Esophagus (tissue), 2 donors: ENCODE data around the gene ZNRD2. TPM values are rescaled to one million over a fixed set of nuclear protein-coding genes. Genes with fewer than 3 reads are reported as not detected.

ENCODE experiments used
- H3K27ac ChIP-seq, 2 donors: one replicate each; pipeline ENCODE4 v1.5.1; 2013; ENCODE audit warnings: low read depth in 2 of 2, mild to moderate bottlenecking in 2 of 2, inconsistent platforms in 1 of 2, low read length in 1 of 2, moderate library complexity in 1 of 2
- H3K27me3 ChIP-seq, 2 donors: one replicate each; pipeline ENCODE4 v1.6.1; 2013; ENCODE audit warnings: low read length in 2 of 2, control low read depth in 1 of 2, mild to moderate bottlenecking in 1 of 2; ENCODE audit not compliant: insufficient read depth in 2 of 2, control insufficient read depth in 1 of 2
- H3K36me3 ChIP-seq, 2 donors: one replicate each; pipeline ENCODE4 v1.6.1; 2013; ENCODE audit warnings: low read length in 1 of 2; ENCODE audit not compliant: control insufficient read depth in 2 of 2, insufficient read depth in 2 of 2
- H3K4me1 ChIP-seq, 2 donors: one replicate each; pipeline ENCODE4 v1.6.1; 2013; ENCODE audit warnings: low read length in 1 of 2; ENCODE audit not compliant: control insufficient read depth in 2 of 2, insufficient read depth in 2 of 2
- H3K4me3 ChIP-seq, 2 donors: one replicate each; pipeline ENCODE4 v1.5.1; 2013; ENCODE audit warnings: low read length in 2 of 2, mild to moderate bottlenecking in 2 of 2, low read depth in 1 of 2, moderate library complexity in 1 of 2
- H3K9me3 ChIP-seq, 2 donors: one replicate each; pipeline ENCODE4 v1.6.1; 2013; ENCODE audit warnings: mild to moderate bottlenecking in 2 of 2, low read depth in 1 of 2, low read length in 1 of 2, moderate library complexity in 1 of 2; ENCODE audit not compliant: control insufficient read depth in 2 of 2, insufficient read depth in 1 of 2
- WGBS, 2 donors: extraction: QIAGEN DNeasy Blood & Tissue Kit; methylation state at CpG; one replicate each; pipeline ENCODE4 v1.1.7; 2013; 5-methylcytosine and 5-hydroxymethylcytosine counted together
- polyA plus RNA-seq, 2 donors: library from polyadenylated mRNA; stranded (reverse); fragments of 200-250 nt; gene quantifications; one replicate each; pipeline ENCODE4 v1.2.3, GENCODE V29; 2013
- donor health status: healthy with polysubstance abuse.
- donor health status: Bipolar disorder and iron deficiency.

Gene ZNRD2
- polyA plus RNA-seq, 2 donors = 38.9 to 52.1 TPM

DNA sequence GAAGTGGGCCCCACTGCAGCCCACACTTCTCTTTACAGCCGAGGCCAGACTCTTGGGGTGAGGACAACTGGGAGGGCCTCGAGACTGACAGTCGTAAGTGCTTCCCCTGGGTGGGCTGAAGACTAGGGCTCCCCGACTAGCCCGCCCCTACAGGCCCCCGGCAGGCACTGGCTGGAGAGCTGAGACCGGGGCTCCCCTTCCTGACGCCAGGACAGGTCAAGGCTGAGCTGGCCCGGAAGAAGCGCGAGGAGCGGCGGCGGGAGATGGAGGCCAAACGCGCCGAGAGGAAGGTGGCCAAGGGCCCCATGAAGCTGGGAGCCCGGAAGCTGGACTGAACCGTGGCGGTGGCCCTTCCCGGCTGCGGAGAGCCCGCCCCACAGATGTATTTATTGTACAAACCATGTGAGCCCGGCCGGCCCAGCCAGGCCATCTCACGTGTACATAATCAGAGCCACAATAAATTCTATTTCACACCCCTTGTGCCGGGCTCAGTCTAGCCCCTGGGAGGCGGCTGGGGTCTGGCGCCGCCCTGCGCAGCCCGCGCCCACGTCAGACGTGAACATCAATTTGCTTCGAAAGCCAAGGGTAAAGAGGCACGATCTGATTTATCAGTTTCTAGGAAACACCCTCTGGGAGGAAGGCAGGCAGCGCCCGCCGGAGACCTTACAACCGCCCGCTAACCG is 31.9 kb upstream of the ZNRD2 start:
- Histone ChIP-seq H3K4me1 (peaks cover 0 to 23% of the 10 kb centered on the region in 2 donors), H3K9me3 (no peaks in the 10 kb centered on the region), H3K27ac (peak overlapping the region in 1 of 2 donors; percentile 93), H3K36me3 (peaks cover 5 to 32% of the 10 kb centered on the region in 2 donors), H3K27me3 (no peaks in the 10 kb centered on the region), H3K4me3 (no peak overlapping the region)
- WGBS, 2 donors = 85 to 90% methylated on average over 41 to 43 of the region's 43 CpGs

DNA sequence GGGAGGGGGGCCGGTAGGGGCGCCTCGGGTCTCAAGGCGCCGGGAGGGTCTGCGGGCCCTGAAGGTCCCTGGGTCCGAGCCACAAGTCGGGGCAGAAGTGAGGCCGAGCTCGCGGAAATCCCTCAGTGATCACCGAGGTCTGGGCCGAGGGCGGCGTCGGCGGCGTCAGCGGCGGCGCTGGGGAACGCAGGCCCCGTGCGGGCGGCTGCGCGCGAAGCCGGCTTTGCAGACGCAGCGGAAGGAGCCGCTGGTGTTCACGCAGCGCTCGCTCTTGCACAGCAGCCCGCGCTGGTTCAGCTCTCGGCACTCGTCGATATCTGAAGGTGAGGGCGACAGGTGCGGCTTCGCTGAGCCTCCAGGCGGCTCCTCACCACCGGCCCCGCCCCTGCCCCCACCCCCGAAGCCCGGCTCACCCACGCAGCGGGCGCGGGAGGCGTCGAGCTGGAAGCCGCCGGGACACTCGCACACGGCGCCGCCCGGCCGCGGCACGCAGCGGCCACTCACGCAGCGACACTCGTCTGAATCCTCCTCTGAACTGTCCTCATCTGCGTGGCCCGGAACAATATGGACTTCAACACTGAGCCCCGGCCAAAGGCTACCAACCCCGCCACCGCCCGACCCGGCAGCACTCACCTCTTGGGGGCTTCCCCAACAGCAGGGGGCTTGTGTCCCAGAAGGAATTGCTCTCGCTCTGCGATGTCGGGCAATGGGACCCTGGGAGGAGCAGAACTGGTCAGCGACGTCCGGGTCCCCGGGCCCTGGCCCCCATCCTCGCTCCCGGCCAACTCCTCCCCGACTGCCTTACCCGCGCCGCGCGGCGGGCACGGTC is 31.1 kb upstream of the ZNRD2 start:
- peak overlapping the region; percentile 40 to 64 for H3K4me3 ChIP-seq
- peak overlapping the region; percentile 93 to 97 for H3K27ac ChIP-seq
- H3K36me3 ChIP-seq = peaks cover 5 to 30% of the 10 kb centered on the region in 2 donors
- peaks cover 0 to 23% of the 10 kb centered on the region in 2 donors for H3K4me1 ChIP-seq
- 62 to 75% methylated on average over 79 to 92 of the region's 92 CpGs for WGBS, 2 donors
- no peaks in the 10 kb centered on the region for H3K27me3 ChIP-seq
- no peaks in the 10 kb centered on the region for H3K9me3 ChIP-seq

DNA sequence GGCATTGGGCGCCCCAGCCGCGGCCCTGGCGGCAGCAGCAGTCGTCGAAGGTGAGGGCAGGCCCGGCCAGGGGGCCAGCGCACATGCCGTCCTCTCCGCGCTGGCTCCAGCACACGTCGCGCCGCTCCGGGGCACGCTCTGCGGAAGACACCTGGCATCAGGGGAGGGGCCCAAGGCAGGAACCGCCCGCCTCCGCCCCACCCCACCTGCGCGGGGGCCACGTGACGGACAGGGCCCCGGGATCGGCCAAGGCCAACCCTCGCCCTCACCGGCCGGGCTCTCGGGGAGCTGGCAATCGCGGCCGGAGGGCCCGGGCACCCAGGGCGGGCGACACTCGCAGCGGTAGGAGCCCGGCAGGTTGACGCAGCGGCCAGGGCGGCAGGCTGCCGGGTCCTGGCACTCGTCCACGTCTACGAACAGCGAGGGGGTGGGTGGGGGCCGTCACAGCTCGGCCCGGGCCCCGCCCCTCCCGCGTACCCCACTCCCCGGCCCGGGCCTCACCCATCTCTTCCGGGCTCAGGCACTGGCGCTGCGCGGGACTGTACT is 30.5 kb upstream of the ZNRD2 start:
- H3K27me3 ChIP-seq = no peaks in the 10 kb centered on the region
- peaks cover 5 to 30% of the 10 kb centered on the region in 2 donors for H3K36me3 ChIP-seq
- H3K4me1 ChIP-seq = peaks cover 0 to 23% of the 10 kb centered on the region in 2 donors
- H3K4me3 ChIP-seq = peak overlapping the region; percentile 40 to 64
- no peaks in the 10 kb centered on the region for H3K9me3 ChIP-seq
- 12% methylated on average over 60 of the region's 60 CpGs for WGBS, 2 donors
- peak overlapping the region; percentile 93 to 97 for H3K27ac ChIP-seq

DNA sequence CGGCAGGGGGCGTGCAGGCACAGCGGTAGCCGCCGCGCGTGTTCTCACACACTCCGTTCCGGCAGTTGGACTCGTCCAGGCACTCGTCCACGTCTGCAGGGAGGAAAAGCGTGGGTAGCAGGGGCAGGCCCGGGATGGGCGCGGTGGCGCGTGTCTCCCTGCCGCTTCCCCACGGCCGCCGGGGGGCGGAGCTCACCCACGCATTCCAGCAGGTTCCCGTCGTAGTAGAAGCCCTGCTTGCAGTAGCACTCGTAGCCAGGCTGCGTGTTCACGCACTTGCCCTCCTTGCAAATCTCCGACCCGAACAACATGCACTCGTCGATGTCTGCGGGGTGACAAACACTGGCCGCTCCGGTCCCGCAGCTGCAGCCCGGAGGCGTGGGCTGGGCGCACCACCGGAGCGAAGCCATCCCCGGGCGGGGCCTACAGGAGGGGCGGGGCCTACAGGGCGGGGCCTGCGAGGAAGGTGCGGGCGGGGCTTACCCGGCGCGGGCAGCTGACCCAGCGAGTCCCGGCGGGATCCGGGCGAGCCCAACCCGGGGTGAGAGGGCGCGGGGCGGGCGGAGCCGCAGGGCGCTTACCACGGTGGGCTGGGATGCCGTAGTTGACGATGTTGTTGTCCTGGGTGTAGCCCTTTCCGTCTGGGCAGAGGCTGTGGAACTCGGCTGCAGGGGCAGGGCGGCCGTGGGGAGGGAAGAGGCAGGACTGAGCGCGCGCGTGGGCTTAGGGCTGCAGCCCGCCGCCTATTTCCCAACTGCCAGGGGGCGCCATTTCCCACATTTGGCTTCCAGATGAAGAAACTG is 29.8 kb upstream of the ZNRD2 start:
- no peaks in the 10 kb centered on the region for H3K9me3 ChIP-seq
- peak overlapping the region; percentile 93 to 97 for H3K27ac ChIP-seq
- H3K36me3 ChIP-seq = peaks cover 2 to 26% of the 10 kb centered on the region in 2 donors
- H3K4me1 ChIP-seq = peaks cover 0 to 24% of the 10 kb centered on the region in 2 donors
- no peaks in the 10 kb centered on the region for H3K27me3 ChIP-seq
- peak overlapping the region; percentile 40 to 64 for H3K4me3 ChIP-seq
- WGBS, 2 donors = 0 to 1% methylated on average over 67 to 78 of the region's 78 CpGs

DNA sequence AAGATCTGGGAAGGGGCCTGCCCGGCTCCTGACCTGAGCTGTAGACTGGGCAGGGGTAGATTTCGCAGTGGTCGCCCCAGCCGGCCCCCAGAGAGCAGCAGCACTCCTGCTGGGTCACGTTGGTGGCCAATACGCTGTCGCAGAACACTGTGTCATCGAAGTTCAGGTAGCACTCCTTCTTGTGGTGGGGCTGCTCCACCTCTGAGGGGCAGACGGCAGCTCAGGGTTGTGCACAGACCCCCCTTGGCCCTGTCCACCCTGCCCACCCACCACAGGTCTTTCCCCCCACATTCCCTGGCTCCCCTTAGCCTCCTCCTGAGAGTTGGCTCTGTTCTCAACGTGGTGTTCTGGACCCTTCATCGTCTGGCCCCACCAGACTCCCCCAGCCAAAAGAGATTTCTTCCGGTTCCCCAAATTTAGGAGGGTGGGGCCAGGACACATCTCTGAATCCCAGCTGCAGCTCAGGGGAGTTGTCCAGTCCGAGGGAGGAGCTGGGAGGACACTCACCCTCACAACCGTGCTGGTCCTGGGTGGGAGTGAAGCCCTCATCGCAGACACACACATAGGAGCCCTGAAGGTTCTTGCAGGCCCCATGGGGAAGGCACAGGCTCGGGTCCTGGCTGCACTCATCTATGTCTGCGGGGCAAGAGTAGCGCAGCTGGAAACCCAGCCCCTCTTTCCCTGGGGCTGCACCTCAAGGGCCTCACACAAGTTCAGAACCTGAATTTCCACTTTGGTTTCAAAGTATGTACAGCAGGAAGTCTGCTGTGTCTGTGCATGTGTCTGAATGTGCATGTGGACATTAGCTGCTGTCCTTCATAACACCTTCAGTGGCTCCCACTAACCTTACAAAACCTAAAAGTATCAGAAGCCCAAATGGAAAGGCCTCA is 28.9 kb upstream of the ZNRD2 start:
- peak overlapping the region; percentile 93 to 97 for H3K27ac ChIP-seq
- H3K27me3 ChIP-seq = no peaks in the 10 kb centered on the region
- H3K36me3 ChIP-seq = peaks cover 2 to 19% of the 10 kb centered on the region in 2 donors
- peak overlapping the region; percentile 40 to 64 for H3K4me3 ChIP-seq
- H3K9me3 ChIP-seq = no peaks in the 10 kb centered on the region
- 25 to 33% methylated on average over 18 of the region's 18 CpGs for WGBS, 2 donors
- H3K4me1 ChIP-seq = peaks cover 0 to 30% of the 10 kb centered on the region in 2 donors

DNA sequence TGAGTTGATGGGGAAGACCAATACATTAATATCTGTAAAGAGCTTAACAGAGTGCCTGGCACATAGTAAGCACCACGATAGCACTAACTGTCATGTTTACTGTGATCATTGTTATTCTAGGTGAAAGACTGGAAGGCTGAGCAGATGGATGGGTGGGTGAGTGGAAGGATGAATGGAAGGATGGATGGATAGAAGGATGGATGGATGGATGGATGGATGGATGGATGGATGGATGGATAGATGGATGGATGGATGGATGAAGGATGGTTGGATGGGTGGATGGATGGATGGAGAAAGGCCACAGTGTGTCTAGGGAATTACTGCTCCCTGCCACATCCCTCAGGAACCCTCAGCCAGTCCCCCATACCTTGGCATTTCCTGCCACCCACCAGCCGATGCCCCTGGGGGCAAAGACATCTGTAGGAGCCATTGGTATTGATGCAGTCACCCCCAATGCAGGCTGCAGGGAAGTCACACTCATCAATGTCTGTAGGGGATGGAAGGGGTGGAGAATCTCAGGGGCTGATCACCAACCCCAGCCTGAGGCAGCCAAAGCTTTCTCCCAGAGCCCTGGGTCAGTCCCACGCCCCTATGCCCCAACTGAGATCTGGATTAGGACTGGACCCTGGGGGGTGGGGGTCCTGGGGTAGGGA is 27.4 kb upstream of the ZNRD2 start:
- Histone ChIP-seq H3K4me1 (peaks cover 0 to 35% of the 10 kb centered on the region in 2 donors), H3K9me3 (no peaks in the 10 kb centered on the region), H3K27me3 (no peaks in the 10 kb centered on the region), H3K36me3 (peaks cover 1 to 12% of the 10 kb centered on the region in 2 donors), H3K4me3 (no peak overlapping the region), H3K27ac (no peak overlapping the region)
- 97 to 98% methylated on average over 3 of the region's 3 CpGs for WGBS, 2 donors

DNA sequence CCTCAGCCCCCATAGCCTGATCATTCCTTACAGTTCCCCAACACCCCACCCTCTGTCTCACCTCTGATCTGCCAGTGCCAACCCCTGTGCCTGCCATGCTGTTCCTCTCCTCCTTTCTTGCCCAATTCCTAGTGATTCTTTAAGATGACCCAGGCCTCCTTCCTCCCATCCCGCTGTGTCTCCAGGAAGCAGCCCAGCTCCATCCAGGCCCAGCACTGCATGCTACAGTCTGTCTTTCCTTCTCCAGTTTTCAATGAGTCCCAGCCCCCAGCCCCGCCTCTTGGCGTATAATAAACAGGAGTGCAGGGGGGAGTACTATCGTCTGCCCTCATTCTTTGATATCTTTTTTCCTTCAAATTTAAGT is 24.4 kb upstream of the ZNRD2 start:
- H3K9me3 ChIP-seq = no peaks in the 10 kb centered on the region
- no peaks in the 10 kb centered on the region for H3K27me3 ChIP-seq
- H3K4me3 ChIP-seq = peak overlapping the region in 1 of 2 donors; percentile 55
- peaks cover 0 to 25% of the 10 kb centered on the region in 2 donors for H3K4me1 ChIP-seq
- H3K36me3 ChIP-seq = peaks cover 0 to 4% of the 10 kb centered on the region in 2 donors
- WGBS, 2 donors = 43 to 48% methylated on average over 4 of the region's 4 CpGs
- H3K27ac ChIP-seq = peak overlapping the region; percentile 35 to 83

DNA sequence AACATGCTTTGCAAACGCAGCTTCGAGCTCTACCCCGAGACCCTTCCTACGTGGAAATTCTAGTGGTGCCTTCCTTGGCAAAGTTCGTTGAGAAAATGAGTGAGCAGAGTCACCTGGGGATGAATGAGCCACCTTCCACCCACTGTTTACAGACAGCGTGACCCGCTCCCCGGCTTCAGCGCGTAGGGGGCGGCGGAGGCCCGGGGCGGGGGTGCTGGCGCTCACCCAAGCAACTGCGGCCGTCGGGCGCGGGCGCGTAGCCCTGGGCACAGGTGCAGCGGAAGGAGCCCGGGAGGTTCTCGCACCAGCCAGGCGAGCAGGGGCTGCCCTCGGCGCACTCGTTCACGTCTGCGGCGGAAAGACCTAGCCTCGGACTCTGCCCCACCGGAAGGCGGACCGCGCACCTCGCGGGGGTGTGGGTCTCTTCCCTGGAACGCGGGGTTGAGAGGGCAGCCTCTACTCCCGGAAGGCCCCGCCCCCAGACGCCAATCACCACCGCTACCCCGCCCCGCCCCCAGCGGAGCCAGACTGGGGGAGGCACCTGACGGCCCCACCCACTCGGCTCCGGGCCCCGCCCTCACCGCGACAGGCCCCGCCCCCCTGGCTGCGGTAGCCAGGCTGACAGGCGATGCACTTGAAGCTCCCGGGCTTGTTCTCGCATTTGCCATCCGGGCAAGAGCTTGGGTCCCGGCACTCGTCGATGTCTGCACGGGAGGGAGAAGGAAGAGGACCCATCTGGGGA is 23.9 kb upstream of the ZNRD2 start:
- H3K4me3 ChIP-seq = peak overlapping the region; percentile 55 to 57
- H3K36me3 ChIP-seq = peaks cover 0 to 4% of the 10 kb centered on the region in 2 donors
- H3K27ac ChIP-seq = peak overlapping the region; percentile 35 to 83

More for the DNA sequence above, 23.9 kb upstream of the ZNRD2 start:
- Histone ChIP-seq H3K9me3 (no peaks in the 10 kb centered on the region), H3K27me3 (no peaks in the 10 kb centered on the region), H3K4me1 (peaks cover 0 to 22% of the 10 kb centered on the region in 2 donors)
- WGBS, 2 donors = 18 to 25% methylated on average over 57 to 64 of the region's 64 CpGs
